Vagina (tissue), 2 donors: ENCODE results near the gene USP14.

Experiments used
- CTCF ChIP-seq, 3 experiments: fragments of 450-650 bp in 2 of 3; fragments of 200-600 bp in 1 of 3; sonication (generic) in 1 of 3; IDR thresholded peaks; one replicate each; pipeline ENCODE4 v1.5.1; 2017 to 2019; ENCODE audit warnings: antibody characterized with exemption in 3 of 3, mild to moderate bottlenecking in 2 of 3, moderate library complexity in 2 of 3
- POLR2A ChIP-seq, 2 donors: fragments of 450-650 bp; IDR thresholded peaks; one replicate each; pipeline ENCODE4 v1.6.1; 2017; ENCODE audit warnings: antibody characterized with exemption in 2 of 2, mild to moderate bottlenecking in 2 of 2, moderate library complexity in 2 of 2

GRCh38 chr18:260547-260946, 102.2 kb downstream of the USP14 start:
- TF ChIP-seq CTCF (IDR thresholded peaks at IDR 0.05) (no peak), POLR2A (IDR thresholded peaks at IDR 0.05) (no peak)
